Transverse colon (tissue), 4 donors: Measurements from ENCODE around the gene GRK6.

Source experiments
- EP300 ChIP-seq: sonication (generic); formaldehyde crosslinking; IDR thresholded peaks from one replicate; pipeline ENCODE4 v1.6.1; 2017; ENCODE audit warnings: antibody characterized with exemption, low read depth
- POLR2A ChIP-seq: fragments of 450-650 bp; IDR thresholded peaks from one replicate; pipeline ENCODE4 v1.6.1; 2016; ENCODE audit warnings: antibody characterized with exemption, mild to moderate bottlenecking, moderate library complexity
- POLR2AphosphoS5 ChIP-seq, 3 donors: sonication (generic); formaldehyde crosslinking; IDR thresholded peaks; one replicate each; pipeline ENCODE4 v1.6.1; 2016; ENCODE audit warnings: antibody characterized with exemption in 3 of 3
- TF ChIP-seq, protein P1 (sequence below), 5 experiments: fragments of 200-600 bp in 3 of 5; fragments of 450-650 bp in 2 of 5; sonication (generic) in 3 of 5; IDR thresholded peaks; 1 replicate in 2 of 5; 2 replicates in 3 of 5; pipeline ENCODE4 v1.5.1; 2016 to 2017; ENCODE audit warnings: antibody characterized with exemption in 5 of 5, inconsistent platforms in 3 of 5, mild to moderate bottlenecking in 2 of 5, moderate library complexity in 1 of 5

- TF ChIP-seq, protein P1, sequence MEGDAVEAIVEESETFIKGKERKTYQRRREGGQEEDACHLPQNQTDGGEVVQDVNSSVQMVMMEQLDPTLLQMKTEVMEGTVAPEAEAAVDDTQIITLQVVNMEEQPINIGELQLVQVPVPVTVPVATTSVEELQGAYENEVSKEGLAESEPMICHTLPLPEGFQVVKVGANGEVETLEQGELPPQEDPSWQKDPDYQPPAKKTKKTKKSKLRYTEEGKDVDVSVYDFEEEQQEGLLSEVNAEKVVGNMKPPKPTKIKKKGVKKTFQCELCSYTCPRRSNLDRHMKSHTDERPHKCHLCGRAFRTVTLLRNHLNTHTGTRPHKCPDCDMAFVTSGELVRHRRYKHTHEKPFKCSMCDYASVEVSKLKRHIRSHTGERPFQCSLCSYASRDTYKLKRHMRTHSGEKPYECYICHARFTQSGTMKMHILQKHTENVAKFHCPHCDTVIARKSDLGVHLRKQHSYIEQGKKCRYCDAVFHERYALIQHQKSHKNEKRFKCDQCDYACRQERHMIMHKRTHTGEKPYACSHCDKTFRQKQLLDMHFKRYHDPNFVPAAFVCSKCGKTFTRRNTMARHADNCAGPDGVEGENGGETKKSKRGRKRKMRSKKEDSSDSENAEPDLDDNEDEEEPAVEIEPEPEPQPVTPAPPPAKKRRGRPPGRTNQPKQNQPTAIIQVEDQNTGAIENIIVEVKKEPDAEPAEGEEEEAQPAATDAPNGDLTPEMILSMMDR (IDR thresholded peaks at IDR 0.05): no peak
- no peak for TF ChIP-seq EP300
- TF ChIP-seq POLR2AphosphoS5 (IDR thresholded peaks at IDR 0.05): no peak
- no peak for TF ChIP-seq POLR2A
Measured at GRCh38 chr5:177388521-177389052, 37.9 kb upstream of the GRK6 start.
